AG04449 (cell line): ENCODE measurements around the gene AP5S1.

ENCODE experiments used
- CTCF ChIA-PET: fragments of 350-600 bp; formaldehyde crosslinking; extraction: SDS; loops from one replicate; lab custom pipeline; 2021; ENCODE audit warnings: antibody characterized with exemption; lab: Yijun Ruan, JAX
- POLR2A ChIA-PET: fragments of 400-600, 350-600 bp; formaldehyde crosslinking; extraction: SDS; loops from one replicate; lab custom pipeline; 2020; ENCODE audit warnings: antibody characterized with exemption, inconsistent platforms; lab: Yijun Ruan, JAX
- DNase-seq: peaks from one replicate; pipeline ENCODE4 v3.0.0-alpha.2; 2010; ENCODE audit warnings: low read depth, low spot score
- H3K4me3 ChIP-seq: 2 replicates; pipeline ENCODE4 v1.5.1; 2011; ENCODE audit warnings: low read depth, mild to moderate bottlenecking, control low read depth, low read length
- CTCF ChIP-seq: IDR thresholded peaks from one replicate; pipeline ENCODE4 v1.5.1; 2011; ENCODE audit warnings: mild to moderate bottlenecking, moderate library complexity, low read length, control low read depth, inconsistent platforms; ENCODE audit not compliant: insufficient read depth; ENCODE audit errors: missing control alignments

The AP5S1 gene

DNA sequence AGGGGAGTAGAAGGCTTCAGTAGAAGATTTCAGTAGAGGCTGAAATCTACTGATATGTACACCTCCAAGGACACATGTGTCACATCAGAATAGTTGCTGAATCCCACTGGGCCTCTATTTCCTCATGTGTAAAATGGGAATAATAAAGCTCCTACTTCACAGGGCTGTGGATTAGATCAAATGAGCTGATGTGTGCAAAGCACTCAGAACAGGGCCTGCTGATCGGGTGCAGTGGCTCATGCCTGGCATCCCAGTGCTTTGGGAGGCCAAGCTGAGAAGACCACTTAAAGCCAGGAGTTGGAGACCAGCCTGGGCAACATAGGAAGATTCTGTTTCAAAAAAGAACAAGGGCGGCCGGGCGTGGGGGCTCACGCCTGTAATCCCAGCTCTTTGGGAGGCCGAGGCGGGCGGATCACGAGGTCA is 8.1 kb upstream of the AP5S1 start:
- POLR2A ChIA-PET, result interaction anchor here (1.3 to 2.0 kb wide), 2 partner anchors 8 to 25 kb away, joined by 3 to 12 read pairs; partner anchors contain the start of genes AP5S1 and CENPB
- no peak for TF ChIP-seq CTCF
- CTCF ChIA-PET, result interaction anchor here (0.7 to 2.9 kb wide), 9 partner anchors 16 to 280 kb away, joined by 3 to 18 read pairs (median 3); partner anchors contain the start of gene CDC25B
- no peak for DNase-seq
- no peak overlapping the region for H3K4me3 ChIP-seq

- POLR2A ChIA-PET, result no interaction called here
- H3K4me3 ChIP-seq, result no peak overlapping the region
- CTCF ChIA-PET, result interaction anchor here (0.7 to 2.9 kb wide), 13 partner anchors 8 to 259 kb away, joined by 3 to 18 read pairs (median 4); partner anchors contain the start of gene CDC25B
- DNase-seq, result no peak
- TF ChIP-seq CTCF, result no peak
These were observed 7.1 kb upstream of the AP5S1 start for GRCh38 chr20:3812975-3813847.

DNA sequence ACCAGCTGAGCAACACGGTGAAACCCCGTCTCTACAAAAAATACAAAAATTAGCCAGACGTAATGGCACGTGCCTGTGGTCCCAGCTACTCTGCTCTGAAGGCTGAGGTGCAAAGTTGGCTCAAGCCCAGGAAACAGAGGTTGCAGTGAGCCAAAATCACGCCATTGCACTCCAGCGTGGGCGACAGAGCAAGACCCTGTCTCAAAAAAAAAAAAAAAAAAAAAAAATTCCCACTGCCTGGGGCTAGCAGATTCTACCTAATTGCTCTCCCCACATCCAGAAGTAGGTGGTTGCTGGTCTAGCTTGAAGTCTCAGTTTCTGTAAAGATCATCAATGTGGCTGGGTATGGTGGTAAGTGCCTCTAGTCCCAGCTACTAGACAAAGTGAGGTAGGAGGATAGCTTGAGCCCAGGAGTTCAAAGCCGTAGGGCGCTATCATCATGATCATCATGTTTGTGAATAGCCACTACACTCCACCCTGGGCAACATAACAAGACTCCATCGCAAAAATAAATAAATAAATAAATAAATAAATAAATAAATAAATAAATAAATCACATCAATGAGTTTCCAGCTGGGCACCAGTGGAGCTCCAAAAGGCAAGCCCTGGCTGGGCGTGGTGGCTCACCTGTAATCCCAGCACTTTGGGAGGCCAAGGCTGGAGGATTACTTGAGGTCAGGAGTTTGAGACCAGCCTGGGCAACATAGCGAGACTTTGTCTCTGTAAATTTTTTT is 6.3 kb upstream of the AP5S1 start:
- DNase-seq, result no peak
- POLR2A ChIA-PET, result no interaction called here
- CTCF ChIA-PET, result interaction anchor here (0.6 to 2.9 kb wide), 11 partner anchors 9 to 258 kb away, joined by 3 to 18 read pairs (median 4); partner anchors contain the start of gene CDC25B

GRCh38 chr20:3814928-3815495 is 5.3 kb upstream of the AP5S1 start:
- POLR2A ChIA-PET, result no interaction called here
- no peak for TF ChIP-seq CTCF
- DNase-seq, result no peak
- CTCF ChIA-PET, result interaction anchor here (1.5 to 1.7 kb wide), 2 partner anchors 10 to 16 kb away, joined by 4 to 6 read pairs; no protein-coding TSS in a partner anchor
- no peak overlapping the region for H3K4me3 ChIP-seq

More for the DNA sequence above, 6.3 kb upstream of the AP5S1 start:
- no peak overlapping the region for H3K4me3 ChIP-seq
- TF ChIP-seq CTCF, result no peak

DNA sequence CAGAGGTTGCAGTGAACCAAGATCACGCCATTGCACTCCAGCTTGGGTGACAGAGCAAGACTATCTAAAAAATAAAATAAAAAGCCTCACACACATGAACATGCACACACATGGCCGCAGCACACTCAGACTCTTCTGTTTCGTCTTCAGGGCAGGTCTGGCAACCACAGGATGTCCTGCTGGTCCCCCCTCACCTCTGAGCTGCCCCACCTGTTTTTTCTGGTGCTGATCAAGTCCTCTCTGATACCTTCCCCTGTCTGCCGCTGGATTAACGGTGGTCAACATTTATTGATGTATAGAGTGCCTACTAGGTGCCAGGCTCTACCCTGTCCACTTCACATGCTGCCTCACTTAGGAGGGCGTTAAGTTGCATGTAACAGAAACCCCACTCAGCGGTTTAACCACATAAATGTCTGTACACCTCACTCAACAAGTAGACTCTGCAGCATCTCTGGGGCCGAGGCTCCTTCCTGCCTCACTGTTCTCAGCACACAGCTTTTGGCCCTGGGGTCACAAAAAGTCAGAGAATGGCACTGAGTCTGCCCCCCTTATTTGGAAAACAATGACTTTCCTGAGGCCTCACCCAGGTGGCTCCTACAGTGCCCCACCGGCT is 4.5 kb upstream of the AP5S1 start:
- no peak for DNase-seq
- ChIA-PET POLR2A (no interaction called here), CTCF (no interaction called here)
- no peak overlapping the region for H3K4me3 ChIP-seq
- TF ChIP-seq CTCF, result no peak
